ENCODE data around the gene CKMT1B.
"Not testable (repeated sequence)": the region's sequence is repeated elsewhere in the genome, so short reads cannot be mapped to it uniquely, and the experiment has no call there.

The CKMT1B gene

GRCh38 chr15:43593328-43594190, at the start of gene CKMT1B:
Gene CKMT1B, plus strand, starts transcription at chr15:43594027. Its CDS starts 192 bp downstream, at chr15:43594219.
- not testable (repeated sequence) for DNase-seq

GRCh38 chr15:43544266-43544665, 49.6 kb upstream of the CKMT1B start:
- no peak for DNase-seq

DNA sequence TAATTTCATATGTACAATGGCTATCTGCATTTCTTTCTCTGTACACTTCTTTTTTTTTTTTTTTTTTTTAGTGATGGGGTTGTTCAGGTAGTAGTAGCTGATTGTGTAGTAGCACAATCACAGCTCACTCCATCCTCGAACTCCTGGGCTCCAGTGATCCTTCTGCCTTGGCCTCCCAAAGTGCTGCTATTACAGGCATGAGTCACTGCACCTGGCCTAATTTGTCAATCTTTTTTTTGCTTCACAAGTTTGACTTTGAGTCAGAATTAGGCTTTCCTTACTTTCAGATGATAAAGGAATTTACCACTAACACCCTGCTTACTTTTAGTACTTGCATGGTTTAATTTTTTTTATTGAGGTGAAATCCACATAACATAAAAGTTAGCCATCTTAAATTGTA, 48.4 kb upstream of the CKMT1B start:
- no peak for DNase-seq

- no peak for DNase-seq
These were observed 46.3 kb upstream of the CKMT1B start for GRCh38 chr15:43547539-43547938.

- DNase-seq = no peak
These were observed 43.1 kb upstream of the CKMT1B start for GRCh38 chr15:43550527-43551363.

DNA sequence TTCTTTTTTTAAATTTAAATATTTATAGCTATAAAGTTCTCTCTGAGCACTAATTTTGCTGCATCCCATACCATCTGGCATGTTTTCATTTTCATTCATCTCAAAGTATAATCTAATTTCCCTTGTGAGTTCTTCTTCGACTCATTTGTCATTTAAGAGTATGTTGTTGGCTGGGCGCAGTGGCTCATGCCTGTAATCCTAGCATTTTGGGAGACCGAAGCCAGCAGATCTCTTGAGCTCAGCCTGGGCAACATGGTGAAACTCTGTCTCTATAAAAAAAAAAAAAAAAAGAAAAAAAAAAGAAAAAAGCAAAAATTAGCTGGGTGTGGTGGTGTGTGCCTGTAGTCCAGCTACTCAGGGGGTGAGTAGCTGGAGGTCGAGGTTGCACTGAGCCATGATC, 41.6 kb upstream of the CKMT1B start:
- DNase-seq = no peak

DNA sequence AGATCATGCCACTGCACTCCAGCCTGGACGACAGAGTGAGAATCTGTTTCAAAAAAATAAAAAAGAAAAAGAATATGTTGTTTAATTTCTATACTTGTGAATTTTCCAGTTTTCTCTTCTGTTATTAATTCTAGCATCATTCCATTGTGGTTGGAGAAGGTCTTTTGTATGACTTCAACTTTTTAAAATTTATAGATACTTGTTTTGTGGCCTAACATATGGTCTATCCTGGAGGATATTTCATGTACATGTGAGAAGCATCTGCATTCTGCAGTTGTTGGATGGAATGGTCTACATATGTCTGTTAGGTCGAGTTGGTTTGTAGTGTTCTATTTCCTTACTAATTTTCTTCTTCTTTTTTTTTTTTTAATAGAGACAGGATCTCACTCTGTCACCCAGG, 40.8 kb upstream of the CKMT1B start:
- no peak for DNase-seq

DNA sequence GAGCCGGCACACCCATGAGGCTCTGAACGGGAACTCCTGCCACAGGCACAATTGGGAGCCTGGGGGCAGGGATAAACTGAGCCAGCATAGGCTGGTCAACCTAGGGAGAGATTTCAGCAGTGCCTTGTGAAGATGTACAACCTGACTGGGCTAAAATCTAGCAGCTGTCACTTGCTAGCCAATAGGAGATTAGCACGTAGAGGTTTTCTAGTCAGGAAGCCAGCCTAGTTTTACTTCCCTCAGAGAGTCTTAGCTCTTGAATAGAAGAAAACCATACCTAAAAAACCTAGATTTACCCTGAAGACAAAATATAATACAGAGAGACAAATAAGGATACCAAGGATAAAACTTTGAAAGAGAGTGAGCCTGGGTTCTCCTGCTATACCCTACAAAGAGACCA, 31.1 kb upstream of the CKMT1B start:
- not testable (repeated sequence) for DNase-seq

DNA sequence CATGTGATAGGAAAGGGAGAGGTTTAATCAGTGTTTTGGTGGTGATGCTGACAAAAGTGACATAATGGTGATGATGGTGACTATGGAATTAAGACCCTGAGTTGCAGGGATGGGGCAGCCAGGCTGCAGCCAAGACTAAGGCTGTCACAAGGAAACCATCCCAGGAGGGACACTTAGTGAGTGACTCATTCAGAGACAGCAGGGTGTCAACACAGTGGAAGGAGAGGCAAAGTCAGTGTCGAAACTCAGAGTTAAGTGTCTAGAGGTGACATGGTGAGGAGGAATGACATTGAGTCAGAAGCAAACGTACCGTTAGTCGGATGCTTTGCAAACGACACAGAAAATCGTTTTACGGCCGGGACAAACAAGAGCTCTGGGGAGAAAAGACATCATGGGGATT, 30.0 kb upstream of the CKMT1B start:
- not testable (repeated sequence) for DNase-seq

GRCh38 chr15:43566615-43567014, 27.2 kb upstream of the CKMT1B start:
- not testable (repeated sequence) for DNase-seq

GRCh38 chr15:43574607-43575006, 19.2 kb upstream of the CKMT1B start:
- DNase-seq = not testable (repeated sequence)

DNA sequence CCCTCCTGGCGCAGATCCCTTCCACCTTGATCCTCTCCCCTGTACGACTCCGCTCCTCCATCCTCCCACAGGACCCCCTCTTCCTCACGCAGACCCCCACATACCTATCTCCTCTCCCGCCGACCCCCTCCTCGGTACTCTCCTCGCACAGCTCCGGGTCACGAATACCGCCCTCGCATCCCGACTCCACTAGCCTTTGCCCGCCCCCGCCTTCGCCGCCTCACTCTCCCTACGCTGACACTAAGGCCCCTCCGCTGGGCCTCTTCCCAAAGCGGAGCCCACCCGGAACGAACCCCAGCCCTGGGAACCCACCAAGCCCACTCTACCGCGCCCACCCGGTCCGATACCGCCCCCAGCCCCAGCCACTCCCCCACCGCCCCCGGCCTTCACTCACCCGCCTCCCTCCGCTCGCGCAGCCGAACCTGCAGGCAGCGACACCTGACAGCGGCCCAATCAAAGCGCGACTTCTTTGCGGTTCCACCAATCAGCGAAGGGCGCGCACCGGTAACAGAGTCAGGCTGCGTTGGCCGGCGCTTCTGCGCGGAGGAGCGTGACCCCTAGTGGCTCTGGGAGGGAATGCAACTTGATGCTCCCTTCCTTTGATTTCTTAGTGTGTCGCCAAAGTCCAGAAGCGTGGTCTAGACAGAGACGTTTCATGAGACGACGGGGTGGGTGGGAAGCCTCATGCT, 3.9 kb upstream of the CKMT1B start, which contains the start of gene PPIP5K1:
PPIP5K1 (minus strand) TSS at position 431 of the 689 bp plus-strand sequence. CDS start 5,704 bp downstream, outside the sequence.
- not testable (repeated sequence) for DNase-seq

- not testable (repeated sequence) for DNase-seq
These were observed 986 bp upstream of the CKMT1B start for GRCh38 chr15:43592841-43593240.

GRCh38 chr15:43599131-43599530, 5.3 kb downstream of the CKMT1B start:
- DNase-seq = not testable (repeated sequence)

DNA sequence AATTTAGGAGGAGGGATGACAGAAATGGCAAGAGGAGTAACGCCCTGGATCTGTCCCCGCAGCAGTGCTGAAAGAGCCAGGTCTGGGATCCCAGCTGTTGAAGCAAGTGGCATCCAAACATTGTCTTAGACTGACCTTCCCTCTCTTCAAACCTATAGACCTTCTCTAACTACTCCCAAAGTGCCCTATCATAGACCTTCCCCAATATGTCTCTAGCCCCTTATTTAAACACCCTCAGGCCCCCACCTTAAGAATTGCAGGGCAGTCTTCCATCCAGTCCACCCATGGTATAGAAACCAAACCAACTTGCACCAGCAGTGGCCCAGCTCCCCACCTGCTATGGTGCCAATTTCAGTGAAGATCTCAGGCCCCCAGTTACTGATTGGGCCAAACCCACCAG, 6.4 kb downstream of the CKMT1B start:
- not testable (repeated sequence) for DNase-seq

DNA sequence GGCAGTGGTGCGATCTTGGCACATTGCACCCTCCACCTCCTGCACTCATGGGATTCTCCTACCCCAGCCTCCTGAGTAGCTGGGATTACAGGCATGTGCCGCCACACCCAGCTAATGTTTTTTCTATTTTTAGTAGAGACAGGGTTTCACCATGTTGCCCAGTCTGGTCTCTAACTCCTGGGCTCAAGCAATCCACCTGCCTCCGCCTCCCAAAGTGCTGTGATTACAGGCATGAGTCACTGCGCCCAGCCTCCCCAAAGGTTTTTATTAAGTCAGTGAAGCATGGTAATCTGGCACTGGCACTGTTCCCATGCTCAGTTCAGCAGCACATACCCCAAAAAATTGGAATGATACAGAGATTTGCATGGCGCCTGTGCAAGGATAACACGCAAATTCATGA, 8.4 kb downstream of the CKMT1B start:
- peak; percentile 27 for DNase-seq

DNA sequence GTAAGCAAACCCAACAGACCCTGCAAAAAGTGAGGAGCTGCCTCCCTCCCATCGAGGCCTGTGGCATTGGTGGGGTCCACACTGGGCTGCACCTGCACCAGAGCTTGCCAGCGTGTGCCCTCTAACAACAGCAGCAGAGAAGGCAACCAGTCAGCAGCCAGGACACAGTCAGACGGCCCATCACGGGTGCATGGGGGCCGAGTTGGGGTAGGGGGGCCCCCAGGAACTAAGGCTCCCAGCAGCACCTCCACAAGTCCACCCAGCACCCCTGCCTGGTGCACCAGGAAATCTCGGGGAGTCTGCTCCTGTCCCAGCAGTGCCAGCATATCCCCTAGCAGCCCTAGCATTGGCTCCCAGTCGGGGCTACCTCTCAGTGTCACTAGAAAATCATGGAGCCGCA, 23.9 kb downstream of the CKMT1B start:
- DNase-seq = not testable (repeated sequence)

DNA sequence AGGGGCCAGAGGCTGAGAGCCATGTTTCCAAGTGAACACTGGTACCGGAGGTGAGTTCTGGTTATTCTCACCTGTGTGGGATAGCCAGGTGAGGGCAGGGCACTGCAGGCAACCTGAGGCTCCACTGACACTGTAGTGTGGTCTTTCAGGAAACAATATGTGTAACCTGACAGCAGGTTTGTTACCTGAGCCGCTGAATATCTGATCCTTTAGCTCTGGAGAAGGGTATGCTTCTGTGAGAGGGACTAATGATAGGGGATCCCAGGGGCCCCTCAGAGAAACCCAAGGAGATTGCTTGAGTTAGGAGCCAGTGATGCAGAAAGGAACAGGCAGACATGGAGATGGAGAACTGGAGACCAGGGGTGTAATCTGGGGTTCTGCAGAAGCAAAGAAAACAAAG, 24.9 kb downstream of the CKMT1B start, which contains the start of gene STRC:
STRC (minus strand) TSS at position 101 of the 400 bp plus-strand sequence; CDS start at position 23, 78 bp downstream.
- not testable (repeated sequence) for DNase-seq

DNA sequence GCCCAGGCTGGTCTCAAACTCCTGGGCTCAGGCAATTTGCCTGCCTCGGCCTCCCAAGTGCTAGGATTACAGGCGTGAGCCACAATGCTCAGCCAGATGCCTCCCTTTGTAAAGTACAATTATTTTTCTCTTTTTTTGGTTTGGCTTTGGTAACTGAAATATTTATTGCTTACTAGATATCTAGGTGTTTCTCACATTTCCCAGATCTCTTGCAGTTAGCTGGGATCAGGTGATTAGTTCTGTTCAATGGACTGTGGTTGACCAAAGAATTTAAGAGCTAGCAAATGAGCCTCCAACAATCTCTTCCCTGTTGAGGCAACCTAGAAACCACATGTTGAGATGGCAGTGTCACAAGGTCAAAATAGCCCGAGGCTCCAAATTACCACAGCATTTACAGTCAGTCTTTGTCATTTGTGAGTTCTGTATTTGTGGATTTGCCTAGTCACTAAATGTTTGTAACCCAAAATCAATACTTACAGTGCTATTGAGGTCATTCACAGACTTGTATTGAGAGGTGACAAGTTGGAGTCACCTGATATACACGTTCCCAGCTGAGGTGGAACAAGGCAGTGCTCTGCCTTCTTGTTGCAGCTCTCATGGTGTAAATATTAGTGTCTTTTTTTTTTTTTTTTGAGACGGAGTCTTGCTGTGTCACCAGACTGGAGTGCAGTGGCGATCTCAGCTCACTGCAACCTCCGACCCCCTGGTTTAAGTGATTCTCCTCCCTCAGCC, 28.4 kb downstream of the CKMT1B start:
- not testable (repeated sequence) for DNase-seq

GRCh38 chr15:43625106-43625505, 31.3 kb downstream of the CKMT1B start:
- DNase-seq = no peak

DNA sequence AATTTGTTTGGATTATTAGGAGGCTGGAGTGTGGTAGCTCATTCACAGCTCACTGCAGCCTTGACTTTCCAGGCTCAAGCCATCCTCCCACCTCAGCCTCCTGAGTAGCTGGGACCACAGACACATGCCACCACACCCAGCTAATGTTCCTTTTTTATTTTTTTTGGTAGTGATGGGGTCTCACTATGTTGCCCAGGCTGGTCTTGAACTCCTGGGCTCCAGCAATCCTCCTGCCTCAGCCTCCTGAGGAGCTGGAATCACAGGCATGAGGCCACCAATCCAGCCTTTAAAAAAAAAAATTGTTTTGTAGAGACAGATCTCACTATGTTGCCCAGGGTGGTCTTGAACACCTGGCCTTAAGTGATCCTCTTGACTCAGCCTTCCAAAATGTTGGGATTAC, 33.1 kb downstream of the CKMT1B start:
- DNase-seq = not testable (repeated sequence)
